ENCODE results near the gene DCAF12.
"Not testable (repeated sequence)": the region's sequence is repeated elsewhere in the genome, so short reads cannot be mapped to it uniquely, and the experiment has no call there.

DCAF12 gene

DNA sequence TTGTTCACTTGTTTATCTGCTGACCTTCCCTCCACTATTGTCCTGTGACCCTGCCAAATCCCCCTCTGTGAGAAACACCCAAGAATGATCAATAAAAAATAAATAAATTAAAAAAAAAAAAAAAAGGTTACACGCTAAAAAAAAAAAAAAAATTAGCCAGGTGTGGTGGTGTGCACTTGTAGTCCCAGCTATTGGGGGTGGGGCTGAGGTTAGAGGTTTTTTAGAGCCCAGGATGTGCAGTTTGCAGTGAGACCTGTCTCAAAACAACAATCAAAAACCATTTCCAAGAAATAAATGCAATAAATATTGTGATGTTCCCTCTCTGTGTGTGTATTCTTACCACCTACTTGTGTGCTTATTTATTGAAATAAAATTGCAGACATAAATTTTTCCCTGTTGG, 12.1 kb upstream of the DCAF12 start:
- H3K4me3 Mint-ChIP-seq, ATAC-seq, H3K9me3 Mint-ChIP-seq, H3K27ac Mint-ChIP-seq, H3K4me1 Mint-ChIP-seq, H3K36me3 Mint-ChIP-seq: not testable (repeated sequence)
- peaks cover 54% of the 10 kb centered on the region for H3K27me3 Mint-ChIP-seq

DNA sequence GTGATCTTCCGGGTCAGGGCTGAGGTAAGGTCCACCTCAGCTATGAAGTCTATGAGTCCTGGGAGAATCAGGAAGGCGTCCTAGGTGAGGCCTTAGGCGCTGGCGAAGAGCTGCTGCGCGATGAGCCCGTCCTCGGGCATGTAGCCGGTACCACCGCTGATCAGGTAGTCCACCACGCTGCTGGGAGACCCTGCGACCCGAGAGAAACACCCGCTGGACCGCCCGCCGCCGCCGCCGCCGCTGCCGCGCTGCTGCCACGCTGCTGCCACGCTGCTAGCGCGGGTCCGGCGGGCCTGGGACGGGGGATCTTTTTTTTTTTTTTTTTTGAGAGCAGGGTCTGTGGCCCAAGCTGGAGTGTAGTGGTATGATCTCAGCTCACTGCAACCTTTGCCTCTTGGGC, 8.0 kb upstream of the DCAF12 start:
- H3K4me1 Mint-ChIP-seq = peaks cover 7% of the 10 kb centered on the region
- H3K27ac Mint-ChIP-seq = no peak overlapping the region
- peaks cover 3% of the 10 kb centered on the region for H3K9me3 Mint-ChIP-seq
- no peak overlapping the region for H3K4me3 Mint-ChIP-seq
- H3K36me3 Mint-ChIP-seq = no peaks in the 10 kb centered on the region
- H3K27me3 Mint-ChIP-seq = peaks cover 54% of the 10 kb centered on the region
- ATAC-seq = no peak

DNA sequence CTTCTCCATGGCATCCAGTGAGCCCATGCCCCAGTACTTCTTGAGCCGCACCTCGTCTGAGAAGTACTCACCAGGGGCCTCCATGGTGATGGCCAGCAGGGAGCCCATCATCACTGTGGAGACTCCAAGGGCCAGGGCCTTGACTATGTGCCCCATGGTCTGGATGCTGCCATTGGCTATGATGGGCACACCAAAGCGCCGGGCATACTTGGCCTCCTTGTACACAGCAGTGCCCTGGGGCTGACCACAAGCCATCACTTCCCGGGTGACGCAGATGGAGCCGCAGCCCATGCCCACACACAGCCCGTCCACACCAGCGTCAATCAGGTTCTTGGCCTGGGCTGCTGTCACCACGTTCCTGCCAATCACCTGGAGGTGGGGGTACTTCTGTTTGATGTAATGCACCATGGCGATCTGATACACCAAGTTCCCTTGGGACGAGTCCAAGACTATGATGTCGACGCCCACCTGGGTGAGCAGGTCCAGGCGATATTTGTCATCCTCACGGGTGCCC, 7.0 kb upstream of the DCAF12 start:
- no peak for ATAC-seq
- peaks cover 3% of the 10 kb centered on the region for H3K9me3 Mint-ChIP-seq
- H3K27me3 Mint-ChIP-seq = peaks cover 52% of the 10 kb centered on the region
- no peak overlapping the region for H3K4me3 Mint-ChIP-seq
- no peak overlapping the region for H3K27ac Mint-ChIP-seq
- no peaks in the 10 kb centered on the region for H3K36me3 Mint-ChIP-seq
- peaks cover 7% of the 10 kb centered on the region for H3K4me1 Mint-ChIP-seq

DNA sequence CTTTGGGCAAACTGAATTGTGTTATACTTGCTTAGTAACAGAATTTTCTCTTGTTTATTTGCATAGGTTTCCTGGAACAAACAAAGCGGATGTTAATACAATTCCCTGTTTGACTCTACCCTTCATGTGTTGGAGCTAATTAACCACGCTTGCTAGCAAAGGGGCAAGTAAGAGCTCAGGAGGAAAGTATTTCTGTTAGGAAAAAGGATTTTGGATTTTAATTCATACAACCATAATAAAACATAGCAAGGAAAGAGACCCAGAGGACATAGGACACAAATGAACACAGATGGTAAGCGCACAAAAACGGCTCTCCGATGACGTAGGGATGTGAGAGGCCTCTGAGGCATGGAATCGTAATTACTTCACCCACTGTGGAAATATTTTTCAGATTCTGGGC, 5.1 kb upstream of the DCAF12 start:
- no peak overlapping the region for H3K27ac Mint-ChIP-seq
- H3K4me1 Mint-ChIP-seq = peaks cover 14% of the 10 kb centered on the region
- no peak for ATAC-seq
- H3K36me3 Mint-ChIP-seq = no peaks in the 10 kb centered on the region
- no peak overlapping the region for H3K4me3 Mint-ChIP-seq
- peaks cover 3% of the 10 kb centered on the region for H3K9me3 Mint-ChIP-seq
- H3K27me3 Mint-ChIP-seq = peaks cover 70% of the 10 kb centered on the region

DNA sequence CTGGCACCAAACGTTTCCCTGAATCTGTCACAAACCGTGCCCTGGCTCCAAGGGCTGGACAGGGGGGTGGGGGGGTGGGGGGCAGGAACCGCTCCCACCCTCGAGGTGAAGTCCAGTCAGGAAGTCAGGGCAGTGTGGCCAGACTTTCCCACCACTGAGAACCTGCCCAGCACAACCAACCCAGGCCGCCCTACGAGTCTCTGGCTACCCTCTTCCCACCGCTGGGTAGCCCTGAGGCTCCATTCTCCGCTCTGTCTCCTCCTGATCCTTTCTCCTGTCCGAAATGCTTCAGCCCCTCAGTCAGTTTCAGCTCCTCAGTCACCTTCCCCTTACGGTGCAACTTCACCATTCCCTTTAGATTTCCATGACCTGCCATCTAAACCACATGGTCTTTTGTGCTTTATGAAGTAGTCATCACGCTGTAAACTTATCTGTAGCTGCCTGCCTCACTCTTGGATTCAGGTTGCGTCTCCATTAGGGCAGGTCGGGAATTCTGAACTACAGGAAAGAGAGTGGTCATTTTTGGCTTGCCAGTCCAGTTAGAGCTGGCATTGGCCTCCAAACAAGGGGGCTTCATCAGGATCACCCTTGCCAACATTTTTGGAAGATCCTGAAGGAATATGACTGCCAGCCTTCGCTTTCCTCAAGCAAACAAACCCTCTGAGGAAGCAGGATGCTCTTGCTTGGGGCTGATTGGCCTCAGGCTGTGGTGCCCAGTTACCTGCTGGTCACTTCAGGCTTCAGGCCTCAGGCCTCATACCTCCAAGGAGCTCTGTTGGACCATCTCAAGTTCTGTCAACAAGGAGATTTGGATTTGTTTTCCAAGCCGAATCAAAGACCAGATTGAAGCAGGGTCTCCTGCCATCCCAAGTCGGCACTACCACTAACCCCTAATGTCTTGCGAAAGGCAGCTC, 794 bp upstream of the DCAF12 start:
- H3K27me3 Mint-ChIP-seq = peaks cover 75% of the 10 kb centered on the region
- H3K36me3 Mint-ChIP-seq = peaks cover 5% of the 10 kb centered on the region
- peaks cover 5% of the 10 kb centered on the region for H3K9me3 Mint-ChIP-seq
- peak overlapping the region; percentile 92 for H3K4me3 Mint-ChIP-seq
- no peak for ATAC-seq
- H3K27ac Mint-ChIP-seq = peak overlapping the region; percentile 75
- peaks cover 53% of the 10 kb centered on the region for H3K4me1 Mint-ChIP-seq

DNA sequence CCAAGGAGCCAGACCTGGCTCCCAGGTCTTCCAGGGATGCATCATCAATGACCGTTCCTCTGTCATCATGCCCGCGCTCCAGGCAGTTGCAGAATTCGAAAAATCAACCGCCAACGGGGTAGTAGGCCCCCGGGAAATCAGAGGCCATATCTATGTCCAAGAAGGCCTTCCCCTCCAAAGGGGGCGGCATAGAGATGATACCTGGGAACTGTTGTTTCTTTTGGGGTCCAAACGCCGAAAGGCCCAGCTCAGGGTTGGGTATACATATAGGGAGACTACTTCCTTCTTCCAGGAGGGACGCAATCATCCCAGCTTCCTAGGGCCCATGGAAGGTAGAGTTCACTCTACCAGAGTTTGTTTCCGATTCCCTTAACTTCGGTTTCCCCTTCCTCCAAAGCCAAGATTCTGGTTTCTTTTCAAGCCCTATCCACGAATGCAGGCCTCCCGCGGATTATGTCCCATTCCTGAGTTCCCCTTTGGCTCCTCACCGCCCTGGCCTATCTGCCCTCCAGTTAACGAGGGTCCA, 754 bp downstream of the DCAF12 start:
- Mint-ChIP-seq H3K27ac (peak overlapping the region; percentile 75), H3K4me3 (peak overlapping the region; percentile 92), H3K9me3 (peaks cover 9% of the 10 kb centered on the region), H3K27me3 (peaks cover 75% of the 10 kb centered on the region), H3K4me1 (peaks cover 47% of the 10 kb centered on the region), H3K36me3 (peaks cover 10% of the 10 kb centered on the region)
- ATAC-seq = no peak

DNA sequence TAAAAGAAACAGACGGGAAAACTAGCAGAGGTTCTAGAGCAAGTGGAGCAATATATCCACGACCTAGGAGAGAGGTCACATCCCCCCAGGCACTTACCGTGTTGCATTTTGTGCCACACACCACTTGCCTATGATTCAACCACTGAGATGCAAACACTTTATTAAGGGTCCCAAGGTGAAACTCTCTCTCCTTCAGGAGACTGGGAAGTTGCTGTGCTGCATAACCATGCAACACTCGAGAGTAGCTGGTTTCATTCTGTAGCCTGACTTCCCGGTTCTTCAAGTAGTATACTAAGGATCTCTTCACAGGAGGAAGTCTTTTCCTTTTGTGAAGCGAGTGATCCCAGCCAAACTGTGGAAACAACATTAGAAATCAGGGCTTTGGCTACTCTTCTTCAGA, 1.6 kb downstream of the DCAF12 start:
- Mint-ChIP-seq H3K36me3 (peaks cover 10% of the 10 kb centered on the region), H3K9me3 (peaks cover 9% of the 10 kb centered on the region), H3K4me1 (peaks cover 47% of the 10 kb centered on the region), H3K4me3 (peak overlapping the region; percentile 92), H3K27ac (no peak overlapping the region), H3K27me3 (peaks cover 81% of the 10 kb centered on the region)
- ATAC-seq = no peak

DNA sequence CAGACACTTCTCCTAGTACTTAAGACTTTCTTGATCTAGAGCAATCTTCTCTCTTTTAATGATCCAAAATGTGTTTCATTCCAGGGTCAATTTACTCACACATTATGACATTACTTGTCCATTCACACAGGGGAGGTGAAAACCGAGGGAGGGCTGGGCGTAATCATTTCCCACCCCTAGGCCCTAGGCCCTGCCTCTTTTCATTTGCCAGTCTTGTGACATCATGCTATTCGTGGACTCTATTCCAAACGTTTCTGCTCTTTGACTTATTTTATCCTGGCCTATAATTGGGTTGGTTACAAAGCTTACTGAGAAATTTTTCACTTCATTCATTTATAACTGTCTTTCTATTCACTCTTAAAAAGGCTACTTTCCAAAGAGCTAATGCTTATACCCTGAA, 2.4 kb downstream of the DCAF12 start:
- no peak overlapping the region for H3K4me3 Mint-ChIP-seq
- no peak overlapping the region for H3K27ac Mint-ChIP-seq
- ATAC-seq = peak; percentile 32
- peaks cover 9% of the 10 kb centered on the region for H3K9me3 Mint-ChIP-seq
- H3K36me3 Mint-ChIP-seq = peaks cover 10% of the 10 kb centered on the region
- peaks cover 81% of the 10 kb centered on the region for H3K27me3 Mint-ChIP-seq
- H3K4me1 Mint-ChIP-seq = peaks cover 47% of the 10 kb centered on the region

DNA sequence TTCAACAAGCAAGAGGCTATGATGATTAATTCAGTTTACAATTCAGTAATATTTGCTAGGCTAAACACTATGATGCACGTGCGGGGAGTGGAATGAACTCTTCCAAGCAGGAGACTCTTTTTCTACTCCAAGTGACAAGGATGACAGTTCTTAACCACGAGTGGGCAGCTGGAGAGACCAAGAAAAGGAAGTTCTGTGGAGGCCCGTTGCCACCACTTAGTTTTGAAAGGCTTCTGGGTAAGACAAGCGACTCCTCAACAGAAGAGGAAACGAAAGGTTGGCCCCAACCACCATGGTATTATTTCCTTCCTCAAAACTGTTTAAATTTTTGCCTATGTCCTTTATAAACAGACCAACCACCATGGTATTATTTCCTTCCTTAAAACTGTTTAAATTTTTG, 2.8 kb downstream of the DCAF12 start:
- peaks cover 10% of the 10 kb centered on the region for H3K36me3 Mint-ChIP-seq
- no peak overlapping the region for H3K4me3 Mint-ChIP-seq
- H3K4me1 Mint-ChIP-seq = peaks cover 47% of the 10 kb centered on the region
- no peak overlapping the region for H3K27ac Mint-ChIP-seq
- H3K27me3 Mint-ChIP-seq = peaks cover 82% of the 10 kb centered on the region
- peak; percentile 93 for ATAC-seq
- peaks cover 9% of the 10 kb centered on the region for H3K9me3 Mint-ChIP-seq

DNA sequence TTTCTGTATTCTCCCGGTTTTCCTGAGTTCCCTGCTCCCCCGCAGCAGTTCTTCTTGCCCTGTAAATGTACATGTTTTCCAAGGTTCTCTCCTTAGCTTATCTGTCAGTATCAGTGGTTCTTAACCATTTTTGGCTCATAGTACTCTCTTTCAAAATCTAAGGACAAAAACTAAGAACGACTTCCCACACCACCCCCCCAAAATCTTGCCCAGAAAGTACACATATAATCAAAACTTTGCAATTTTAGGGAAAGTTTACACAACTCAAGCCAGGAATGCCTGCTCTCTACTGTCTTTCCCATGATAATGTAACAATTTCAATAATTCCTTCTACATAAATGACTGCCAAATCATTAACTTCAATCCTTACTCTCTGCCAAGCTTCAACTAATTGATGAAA, 4.5 kb downstream of the DCAF12 start:
- Mint-ChIP-seq H3K27ac (no peak overlapping the region), H3K27me3 (peaks cover 85% of the 10 kb centered on the region), H3K4me1 (peaks cover 42% of the 10 kb centered on the region), H3K36me3 (peaks cover 10% of the 10 kb centered on the region), H3K4me3 (no peak overlapping the region), H3K9me3 (peaks cover 9% of the 10 kb centered on the region)
- no peak for ATAC-seq

DNA sequence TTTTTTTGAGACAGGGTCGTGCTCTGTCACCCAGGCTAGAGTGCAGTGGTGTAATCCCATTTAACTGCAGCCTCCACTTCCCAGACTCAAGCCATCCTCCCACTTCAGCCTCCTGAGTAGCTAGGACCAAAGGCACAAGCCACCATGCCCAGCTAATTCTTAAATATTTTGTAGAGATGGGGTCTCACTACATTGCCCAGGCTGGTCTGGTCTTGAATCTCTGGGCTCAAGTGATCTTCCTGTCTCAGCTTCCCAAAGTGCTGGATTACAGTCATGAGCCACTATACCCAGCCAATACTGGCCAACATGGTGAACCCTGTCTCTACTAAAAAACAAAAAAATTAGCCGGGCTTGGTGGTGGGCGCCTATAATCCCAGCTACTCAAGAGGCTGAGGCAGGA, 6.8 kb downstream of the DCAF12 start:
- H3K27me3 Mint-ChIP-seq = peaks cover 84% of the 10 kb centered on the region
- peaks cover 28% of the 10 kb centered on the region for H3K4me1 Mint-ChIP-seq
- no peak overlapping the region for H3K4me3 Mint-ChIP-seq
- no peak for ATAC-seq
- H3K36me3 Mint-ChIP-seq = peaks cover 14% of the 10 kb centered on the region
- H3K27ac Mint-ChIP-seq = no peak overlapping the region
- peaks cover 11% of the 10 kb centered on the region for H3K9me3 Mint-ChIP-seq

DNA sequence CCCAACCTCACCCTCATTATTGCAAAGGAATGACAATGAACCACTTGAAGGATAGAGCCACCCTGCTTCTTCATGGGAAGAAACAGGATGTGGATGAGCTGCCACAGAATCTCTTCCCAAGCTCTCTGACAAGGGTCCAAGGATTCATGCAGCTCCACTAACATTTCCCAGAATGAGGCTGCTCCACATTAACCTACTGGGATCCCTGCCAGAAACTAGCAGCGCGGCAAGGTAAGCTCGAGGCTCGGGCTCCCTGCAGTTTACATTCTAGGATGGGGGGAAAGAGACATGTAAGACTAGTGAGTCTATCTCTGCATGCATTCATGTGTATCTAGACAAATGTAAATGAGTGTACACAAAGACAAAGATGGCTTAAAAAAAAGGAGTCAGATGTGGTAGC, 12.1 kb downstream of the DCAF12 start:
- Mint-ChIP-seq H3K4me3 (no peak overlapping the region), H3K36me3 (peaks cover 7% of the 10 kb centered on the region), H3K27ac (no peak overlapping the region), H3K4me1 (peaks cover 6% of the 10 kb centered on the region), H3K9me3 (peaks cover 2% of the 10 kb centered on the region), H3K27me3 (peaks cover 94% of the 10 kb centered on the region)
- ATAC-seq = no peak

DNA sequence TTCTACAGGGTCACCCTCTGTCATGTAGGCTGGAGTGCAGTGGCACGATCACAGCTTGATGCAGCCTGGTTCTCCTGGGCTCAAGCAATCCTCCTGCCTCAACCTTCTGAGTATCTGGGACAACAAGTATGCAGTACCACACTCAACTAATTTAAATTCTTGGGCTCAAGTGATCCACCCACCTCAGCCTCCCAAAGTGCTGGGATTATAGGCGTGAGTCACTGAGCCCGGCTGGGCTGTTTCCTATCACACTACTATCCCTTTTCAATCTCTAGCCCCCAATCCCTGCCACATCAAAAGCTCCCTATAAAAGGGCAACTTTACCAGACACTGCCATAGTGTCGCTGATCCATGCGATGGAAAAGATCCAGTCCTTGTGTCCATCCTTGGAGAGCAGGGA, 20.4 kb downstream of the DCAF12 start:
- H3K4me3 Mint-ChIP-seq = no peak overlapping the region
- no peak for ATAC-seq
- peaks cover 43% of the 10 kb centered on the region for H3K27me3 Mint-ChIP-seq
- no peaks in the 10 kb centered on the region for H3K4me1 Mint-ChIP-seq
- no peaks in the 10 kb centered on the region for H3K9me3 Mint-ChIP-seq
- peaks cover 21% of the 10 kb centered on the region for H3K36me3 Mint-ChIP-seq
- H3K27ac Mint-ChIP-seq = no peak overlapping the region

DNA sequence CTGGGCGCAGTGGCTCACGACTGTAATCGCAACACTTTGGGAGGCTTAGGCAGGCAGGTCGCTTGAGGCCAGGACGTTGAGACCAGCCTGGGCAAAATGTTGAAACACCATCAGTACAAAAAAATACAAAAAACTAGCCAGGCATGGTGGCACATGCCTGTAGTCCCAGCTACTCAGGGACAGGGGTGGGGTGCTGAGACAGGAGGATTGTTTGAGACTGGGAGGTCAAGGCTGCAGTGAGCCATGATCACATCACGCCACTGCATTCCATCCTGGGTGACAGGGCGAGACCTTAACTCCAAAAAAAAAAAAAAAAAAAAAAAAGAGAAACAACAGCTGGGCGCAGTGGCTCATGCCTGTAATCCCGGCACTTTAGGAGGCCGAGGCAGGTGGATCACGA, 23.7 kb downstream of the DCAF12 start:
- Mint-ChIP-seq H3K36me3 (peaks cover 21% of the 10 kb centered on the region), H3K27me3 (peaks cover 24% of the 10 kb centered on the region), H3K4me1 (peaks cover 8% of the 10 kb centered on the region), H3K9me3 (no peaks in the 10 kb centered on the region), H3K4me3 (no peak overlapping the region), H3K27ac (no peak overlapping the region)
- ATAC-seq = no peak

DNA sequence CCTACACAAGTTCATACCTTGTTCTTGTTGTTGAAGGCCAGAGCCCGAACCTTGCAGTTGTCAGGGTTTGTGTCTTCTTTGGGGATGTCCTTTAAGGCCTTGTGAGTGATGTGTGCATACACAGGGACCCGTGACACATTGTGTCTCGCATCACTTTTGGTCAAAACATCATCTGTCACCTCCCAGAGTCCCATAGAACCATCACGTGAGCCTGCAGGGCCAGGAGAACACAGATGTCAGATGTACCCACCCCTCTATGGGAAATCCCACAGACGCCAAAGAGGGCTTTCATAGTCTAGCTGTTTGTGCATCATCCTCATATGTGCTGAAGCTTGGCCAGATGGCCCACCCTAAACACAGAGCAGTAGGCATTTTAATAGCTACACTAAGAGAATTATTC, 28.2 kb downstream of the DCAF12 start:
- peaks cover 13% of the 10 kb centered on the region for H3K4me1 Mint-ChIP-seq
- H3K4me3 Mint-ChIP-seq = no peak overlapping the region
- ATAC-seq = peak; percentile 54
- no peaks in the 10 kb centered on the region for H3K9me3 Mint-ChIP-seq
- H3K36me3 Mint-ChIP-seq = peaks cover 2% of the 10 kb centered on the region
- H3K27me3 Mint-ChIP-seq = peaks cover 8% of the 10 kb centered on the region
- peak overlapping the region; percentile 64 for H3K27ac Mint-ChIP-seq

DNA sequence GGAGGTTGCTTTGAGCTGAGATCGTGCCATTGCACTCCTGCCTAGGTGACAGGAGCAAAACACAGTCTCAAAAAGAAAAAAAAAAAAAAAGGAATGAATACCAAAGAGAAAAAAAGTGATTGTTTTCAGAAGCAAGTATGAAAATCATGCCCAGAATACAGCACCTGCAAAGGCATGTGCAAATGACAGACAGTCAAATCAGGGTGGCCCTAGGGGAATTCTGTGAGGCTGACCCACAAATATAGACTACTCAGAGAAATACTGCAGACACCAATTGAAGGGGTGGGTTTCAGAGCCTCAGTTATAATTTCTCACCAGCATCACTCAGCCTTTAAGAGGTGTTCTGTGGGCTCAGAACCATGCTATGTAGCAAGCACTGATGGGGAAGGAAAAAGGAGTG, 28.6 kb downstream of the DCAF12 start:
- H3K36me3 Mint-ChIP-seq = peaks cover 6% of the 10 kb centered on the region
- peaks cover 13% of the 10 kb centered on the region for H3K4me1 Mint-ChIP-seq
- ATAC-seq = peak; percentile 51
- no peak overlapping the region for H3K4me3 Mint-ChIP-seq
- H3K27ac Mint-ChIP-seq = peak overlapping the region; percentile 64
- H3K27me3 Mint-ChIP-seq = peaks cover 8% of the 10 kb centered on the region
- H3K9me3 Mint-ChIP-seq = no peaks in the 10 kb centered on the region

Measured in stimulated activated memory B cell treated with anti-CD40 and anti-IgM and Interleukin-4, amounts not matched to agents 10 μg/mL and 1 μg/mL and 100 μg/mL, for 72 hours (primary cell).